Left ventricle myocardium superior (tissue), 1 donor: ENCODE data around the gene TAPT1. TPM values are rescaled to one million over a fixed set of nuclear protein-coding genes. Genes with fewer than 3 reads are reported as not detected.
"Not testable (repeated sequence)": the region's sequence is repeated elsewhere in the genome, so short reads cannot be mapped to it uniquely, and the experiment has no call there.

ENCODE experiments used
- ATAC-seq: fragments of 200-7000 bp; cut with Tn5 transposase; one replicate; pipeline ENCODE4 v1.9.1; 2020; ENCODE audit warnings: mild to moderate bottlenecking, moderate library complexity
- DNase-seq: peaks from one replicate; pipeline ENCODE4 v3.0.0-alpha.2; 2020
- intact Hi-C: fragments of 100-400 bp; cut with micrococcal nuclease; formaldehyde crosslinking; loops from one replicate; pipeline ENCODE4 v1.11.0; 2022
- total RNA-seq: library from RNA; stranded (reverse); fragmentation: NEBNext Ultra II Directional; extraction: Animal tissue kit (Norgen Biotek cat#: 25700); gene quantifications from one replicate; pipeline ENCODE4 v1.2.1, GENCODE V29; 2021
- donor health status: DM: no; HTN: yes; CAD: no; lungs with severe emphysema.

Gene TAPT1
- total RNA-seq, 1 donor from 2014 or later: 40.9 TPM

DNA sequence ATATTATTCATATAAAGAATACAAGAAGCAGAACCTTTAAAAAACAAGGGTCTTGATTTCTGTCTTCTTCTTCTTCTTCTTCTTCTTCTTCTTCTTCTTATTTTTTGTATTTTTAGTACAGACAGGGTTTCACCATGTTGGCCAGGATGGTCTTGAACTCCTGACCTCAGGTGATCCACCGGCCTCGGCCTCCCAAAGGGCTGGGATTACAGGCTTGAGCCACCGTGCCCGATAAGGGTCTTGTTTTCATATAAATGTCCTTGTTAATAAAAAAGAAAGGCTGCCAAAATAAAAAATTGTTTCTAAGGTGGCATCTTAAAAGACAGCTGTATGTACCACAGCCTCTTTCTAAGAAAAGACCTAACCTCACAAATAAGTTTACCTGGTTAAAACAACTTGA, 31.5 kb downstream of the TAPT1 start:
- DNase-seq, ATAC-seq: not testable (repeated sequence)
- intact Hi-C loops: loop anchor here (5.0 to 10.0 kb wide), 2 partner anchors 70 to 167 kb away; no protein-coding TSS in a partner anchor

DNA sequence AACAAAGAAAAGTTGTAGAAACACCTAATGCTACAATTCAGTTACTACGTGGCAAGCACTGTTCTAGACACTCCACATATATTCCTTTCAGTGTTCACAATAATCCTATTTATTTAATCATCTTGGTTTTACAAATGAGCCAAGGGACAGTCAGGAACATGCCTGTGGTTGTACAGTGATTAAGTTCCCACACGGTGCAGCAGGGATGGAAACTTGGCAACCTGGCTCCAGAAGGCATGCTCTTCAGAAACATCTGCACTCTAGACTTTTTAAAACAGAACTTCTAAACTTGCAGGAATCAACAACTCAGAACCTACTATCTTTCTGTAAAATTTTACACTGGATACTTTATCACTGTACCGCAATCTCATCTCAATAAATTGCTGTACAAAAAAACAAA, 32.1 kb downstream of the TAPT1 start:
- intact Hi-C loops: loop anchor here (10.0 kb wide), 1 partner anchor 71 kb away; no protein-coding TSS in a partner anchor
- ATAC-seq: peak; percentile 74
- no peak for DNase-seq

DNA sequence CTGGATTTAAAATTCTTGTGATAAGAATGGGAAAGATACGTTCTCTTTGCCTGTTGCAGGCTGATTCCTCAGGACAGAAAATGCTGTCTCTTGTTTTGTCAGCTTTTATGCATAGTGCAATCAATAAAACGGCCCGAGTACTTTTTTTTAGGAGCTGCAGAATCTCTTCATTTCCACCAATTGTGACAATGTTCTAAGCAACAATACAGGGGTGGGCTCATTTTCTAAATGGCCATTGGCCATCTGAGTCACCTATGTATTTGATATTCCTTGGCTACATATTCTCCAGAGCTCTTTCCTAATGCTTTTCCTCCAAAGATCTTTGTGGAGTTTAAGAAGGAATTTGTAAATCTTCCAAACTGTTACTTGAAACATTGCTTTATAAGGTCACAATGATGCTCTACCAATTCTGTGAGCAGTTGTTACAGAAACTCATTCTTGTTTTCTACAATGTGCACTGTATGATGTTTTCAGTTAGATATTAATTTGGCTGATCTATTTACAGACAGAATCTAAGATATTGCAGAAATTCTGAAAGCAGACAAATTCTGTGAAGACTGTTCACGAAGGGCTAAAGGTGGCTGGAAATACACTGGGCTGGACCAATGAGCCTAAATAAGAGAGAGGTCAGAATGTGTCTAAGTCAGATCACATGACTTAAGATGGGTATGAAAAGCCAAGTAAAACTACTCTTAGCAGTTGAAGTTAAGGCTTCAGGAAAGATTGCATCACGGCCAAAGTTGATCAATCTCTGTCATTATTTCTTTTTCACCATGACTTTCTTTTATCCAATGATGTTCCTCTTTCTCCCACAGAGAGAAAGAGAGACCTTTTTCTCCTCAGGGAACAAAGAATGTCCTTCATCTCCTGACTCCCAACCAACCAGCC, 33.4 kb downstream of the TAPT1 start:
- intact Hi-C loops: loop anchor here (10.0 kb wide), 1 partner anchor 72 kb away; no protein-coding TSS in a partner anchor
- DNase-seq (no peak), ATAC-seq (no peak)

DNA sequence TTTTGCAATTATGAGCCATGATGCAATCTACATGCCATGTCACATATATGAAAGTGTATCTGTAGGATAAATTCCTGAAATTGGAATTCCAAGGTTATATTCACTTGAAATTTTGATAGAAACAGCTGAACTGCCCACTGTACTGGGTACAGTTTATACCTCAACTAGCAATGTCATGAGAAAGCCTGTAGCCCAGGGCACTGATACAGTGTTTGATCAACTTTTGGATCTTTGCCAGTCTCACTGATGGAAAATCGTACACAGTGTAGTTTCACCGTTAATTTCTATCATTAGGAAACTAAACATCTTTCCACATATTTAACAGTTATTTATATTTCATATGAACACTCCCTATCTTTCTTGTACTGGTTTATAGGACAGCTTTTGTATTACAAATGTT, 34.2 kb downstream of the TAPT1 start:
- DNase-seq: no peak
- no peak for ATAC-seq

GRCh38 chr4:16187455-16187854, 38.8 kb downstream of the TAPT1 start:
- no peak for DNase-seq
- intact Hi-C loops: no loop called here
- ATAC-seq: no peak

More for the DNA sequence above, 34.2 kb downstream of the TAPT1 start:
- intact Hi-C loops: loop anchor here (10.0 kb wide), 1 partner anchor 73 kb away; no protein-coding TSS in a partner anchor

DNA sequence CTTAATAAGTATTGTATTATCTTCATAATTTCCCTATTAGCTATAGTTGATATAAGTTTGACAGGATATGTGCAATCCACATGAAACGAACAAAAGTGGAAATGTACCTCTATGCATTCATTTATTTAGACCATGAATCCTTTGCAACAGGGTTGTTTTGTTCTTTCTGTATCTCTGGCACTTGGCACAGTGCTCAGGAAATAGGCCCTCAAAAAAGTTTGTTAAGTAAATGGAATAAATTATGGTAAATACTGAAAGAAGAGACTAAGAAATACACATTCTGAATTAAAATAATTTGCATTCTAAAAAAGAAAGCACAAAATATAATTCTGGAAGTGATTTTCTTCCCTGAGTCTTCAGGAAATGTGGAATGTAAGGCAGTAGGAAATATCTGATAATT, 39.3 kb downstream of the TAPT1 start:
- ATAC-seq (no peak), DNase-seq (no peak)
- intact Hi-C loops: no loop called here

DNA sequence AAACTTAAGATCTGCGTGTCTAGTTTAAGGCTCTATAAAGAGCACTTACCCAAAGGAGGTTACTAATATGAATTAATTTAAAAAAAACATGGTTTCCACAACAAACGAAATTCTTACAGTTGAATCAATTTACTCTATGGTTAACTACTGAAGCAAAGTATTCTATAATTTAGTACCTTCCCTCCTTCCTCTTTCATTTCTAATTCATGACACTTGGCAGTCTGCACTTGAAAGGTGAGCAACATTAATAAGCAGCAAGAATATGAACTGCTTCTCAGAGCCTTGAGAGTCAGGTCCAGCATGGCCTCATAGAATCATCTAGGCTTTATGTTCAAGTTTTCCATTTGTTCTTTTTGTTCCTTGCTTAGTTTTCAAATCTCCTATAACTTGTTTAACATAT, 42.7 kb downstream of the TAPT1 start:
- intact Hi-C loops: no loop called here
- ATAC-seq (no peak), DNase-seq (no peak)

DNA sequence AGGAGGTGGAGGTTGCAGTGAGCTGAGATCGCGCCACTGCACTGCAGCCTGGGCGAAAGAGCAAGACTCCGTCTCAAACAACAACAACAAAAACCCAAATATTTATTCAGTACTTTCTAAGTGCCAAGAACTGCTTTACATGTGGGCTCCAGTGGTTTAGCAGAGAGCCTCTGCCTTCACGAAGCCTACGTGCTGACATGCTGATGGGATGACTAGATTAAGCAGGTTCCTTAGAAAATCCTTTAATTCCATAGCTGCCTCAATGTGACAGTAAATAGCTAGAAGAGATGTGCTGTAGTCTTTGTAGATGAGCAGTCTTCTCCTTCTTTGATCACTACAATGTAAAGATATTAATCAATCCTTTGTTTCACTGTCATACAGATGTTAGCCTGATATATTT, 49.6 kb downstream of the TAPT1 start:
- intact Hi-C loops: no loop called here
- DNase-seq: no peak
- ATAC-seq: no peak

GRCh38 chr4:16171831-16172230, 54.4 kb downstream of the TAPT1 start:
- no peak for ATAC-seq

DNA sequence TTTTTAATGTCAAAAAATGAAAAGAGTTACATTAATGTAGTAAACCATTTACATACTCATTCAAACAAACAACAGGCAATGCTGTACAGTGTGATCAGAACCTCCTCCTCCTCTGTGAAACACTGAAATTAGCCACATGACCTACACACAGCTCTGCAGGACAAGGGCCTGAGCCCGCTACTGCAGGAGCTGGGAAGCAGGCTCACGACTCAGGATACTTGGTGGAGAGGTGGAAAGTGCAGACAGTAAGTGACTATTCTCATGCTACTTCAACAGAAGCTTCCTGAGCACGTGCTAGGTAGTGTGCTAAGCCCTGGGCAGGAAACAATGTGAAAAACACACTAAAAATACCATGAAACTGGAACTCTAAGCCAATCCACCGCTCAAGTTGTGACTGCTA, 56.8 kb downstream of the TAPT1 start:
- intact Hi-C loops: no loop called here
- ATAC-seq (no peak), DNase-seq (no peak)

More at GRCh38 chr4:16171831-16172230, 54.4 kb downstream of the TAPT1 start:
- intact Hi-C loops: no loop called here
- DNase-seq: no peak

- intact Hi-C loops: no loop called here
- DNase-seq (no peak), ATAC-seq (no peak)
Observed at GRCh38 chr4:16168710-16169388, 57.4 kb downstream of the TAPT1 start.

DNA sequence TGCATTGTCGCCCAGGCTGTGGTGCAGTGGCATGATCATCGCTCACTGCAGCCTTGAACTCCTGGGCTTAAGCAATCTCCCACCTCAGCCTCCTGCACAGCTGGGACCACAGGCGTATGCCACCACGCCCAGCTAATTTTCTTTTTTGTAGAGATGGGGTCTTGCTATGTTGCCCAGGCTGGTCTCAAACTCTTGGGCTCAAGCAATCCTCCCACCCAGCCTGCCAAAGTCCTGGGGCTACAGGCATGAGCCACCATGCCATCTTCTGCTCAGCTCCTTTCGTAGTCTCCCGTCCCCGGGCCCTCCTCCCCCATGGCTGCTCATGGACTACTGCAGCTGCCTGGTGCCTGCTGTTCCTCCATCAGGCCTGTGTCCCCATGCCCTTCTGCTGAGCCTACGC, 58.1 kb downstream of the TAPT1 start:
- DNase-seq: no peak
- ATAC-seq: no peak
- intact Hi-C loops: no loop called here

DNA sequence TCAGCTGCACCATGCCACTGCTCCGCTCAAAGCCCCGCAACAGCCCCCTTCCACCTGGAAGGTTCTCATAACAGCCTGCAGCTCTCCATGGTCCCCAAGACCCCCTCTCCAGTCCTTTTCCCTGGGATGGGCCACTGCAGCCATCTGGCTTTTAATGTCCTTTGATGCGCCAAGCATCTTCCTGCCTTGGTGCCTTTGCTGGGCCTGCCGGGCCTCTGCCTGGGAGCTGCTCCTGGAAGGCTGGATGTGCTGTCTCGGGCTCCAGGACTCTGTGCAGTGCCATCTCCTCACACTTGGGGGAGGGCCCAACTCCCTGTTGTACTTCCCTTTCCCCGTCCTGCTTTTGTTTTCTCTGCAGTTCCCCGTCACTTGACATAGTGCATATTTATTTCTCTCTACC, 60.3 kb downstream of the TAPT1 start:
- intact Hi-C loops: no loop called here
- DNase-seq (no peak), ATAC-seq (no peak)

- no peak for ATAC-seq
- intact Hi-C loops: no loop called here
- no peak for DNase-seq
Observed at GRCh38 chr4:16162891-16163290, 63.4 kb downstream of the TAPT1 start.

DNA sequence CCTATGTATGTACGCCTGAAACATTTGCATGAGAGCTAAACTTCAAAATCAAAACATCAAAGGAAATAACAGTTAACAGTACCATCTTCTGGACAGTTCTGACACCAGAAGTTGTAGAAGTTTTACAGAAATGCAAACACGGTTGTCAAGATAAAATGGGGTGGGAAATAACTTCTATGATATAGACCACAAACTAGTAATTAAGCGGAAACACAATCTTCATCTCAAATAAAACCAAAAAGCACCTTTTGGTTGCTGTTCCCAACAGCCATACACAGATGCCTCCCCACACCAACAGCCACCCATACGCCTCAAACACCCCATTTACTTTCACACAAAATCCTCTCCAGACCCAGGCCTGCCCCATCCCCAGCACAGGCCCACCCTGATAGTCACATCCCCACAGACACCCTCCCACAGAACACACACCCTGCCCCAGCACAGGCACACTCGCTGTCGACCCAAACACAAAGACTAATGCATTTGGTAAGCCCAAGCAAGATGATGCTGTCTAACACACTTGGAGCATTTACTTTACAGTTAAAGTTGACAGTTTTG, 64.3 kb downstream of the TAPT1 start:
- ATAC-seq: no peak
- DNase-seq: no peak
- intact Hi-C loops: no loop called here

DNA sequence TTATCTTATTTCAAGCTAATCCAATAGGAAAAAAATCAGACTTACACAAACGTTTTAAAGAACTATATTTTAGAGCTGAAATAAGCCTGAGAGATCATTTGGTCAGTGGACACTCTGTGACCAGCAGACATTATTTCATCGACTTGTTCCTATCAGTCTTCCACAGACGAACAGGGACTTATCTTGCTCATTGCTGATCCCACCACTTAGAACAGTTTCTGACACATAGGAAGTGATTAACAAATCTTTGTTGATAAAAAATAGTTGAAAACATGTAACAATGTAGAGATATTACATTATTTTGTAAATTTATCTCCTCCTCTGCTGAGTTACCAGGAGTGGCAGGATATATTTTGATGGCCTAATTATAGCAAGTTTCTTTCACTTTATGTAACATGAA, 65.8 kb downstream of the TAPT1 start:
- intact Hi-C loops: no loop called here
- ATAC-seq (no peak), DNase-seq (no peak)

- DNase-seq (no peak), ATAC-seq (peak; percentile 40)
- intact Hi-C loops: no loop called here
Observed at GRCh38 chr4:16159286-16159685, 67.0 kb downstream of the TAPT1 start.

GRCh38 chr4:16158504-16158852, 67.8 kb downstream of the TAPT1 start:
- DNase-seq (no peak), ATAC-seq (no peak)
- intact Hi-C loops: no loop called here

DNA sequence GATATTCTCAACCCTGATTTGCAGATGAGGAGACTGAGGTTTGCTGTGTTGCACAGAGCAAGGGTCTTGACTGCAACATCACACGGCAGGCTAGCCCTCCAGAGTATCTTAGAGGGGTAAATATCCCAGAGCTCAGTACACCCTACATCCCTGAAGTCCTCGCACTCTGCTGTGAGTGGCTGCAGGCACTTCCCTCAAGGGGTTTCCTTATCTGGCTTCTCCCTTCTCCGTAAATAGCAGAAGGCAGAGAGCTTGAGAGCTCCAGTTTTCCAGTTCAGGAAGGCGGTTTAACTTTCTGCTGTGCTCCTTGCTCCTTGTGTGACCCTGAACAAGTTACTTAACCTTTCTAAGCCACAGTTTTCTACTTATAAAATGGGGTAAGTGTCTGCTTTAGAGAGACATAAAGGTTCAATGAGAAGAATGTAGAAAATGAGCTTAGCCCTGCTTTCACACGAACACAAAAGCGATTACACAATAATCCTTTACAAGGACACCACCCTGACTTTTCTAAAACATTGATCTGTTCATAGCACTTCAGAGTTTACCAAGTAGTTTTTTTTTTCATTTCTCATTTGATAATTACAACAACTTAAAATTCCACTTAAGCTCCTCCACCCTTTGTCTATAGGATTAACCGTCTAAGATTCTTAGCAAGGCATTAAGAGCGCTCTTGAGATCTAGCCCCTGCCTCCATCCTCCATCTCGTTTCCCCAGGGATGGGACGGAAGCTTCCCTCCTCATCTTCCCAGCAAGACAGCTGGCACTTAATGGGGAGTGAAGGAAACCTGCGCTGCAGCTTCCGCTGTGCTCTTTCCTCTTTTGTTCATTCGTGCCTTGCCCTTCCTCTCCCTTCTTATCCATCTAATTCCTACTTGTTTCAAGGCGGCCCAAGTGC, 68.4 kb downstream of the TAPT1 start:
- DNase-seq: no peak
- intact Hi-C loops: no loop called here
- ATAC-seq: peak; percentile 74
